WTC11 (cell line): ENCODE measurements around the gene GP9. TPM values are rescaled to one million over a fixed set of nuclear protein-coding genes. Genes with fewer than 3 reads are reported as not detected.

Experiments
- ATAC-seq: fragments of 200-7000 bp; cut with Tn5 transposase; 2 replicates; pipeline ENCODE4 v1.10.0; 2021; ENCODE audit warnings: mild to moderate bottlenecking, moderate library complexity
- CTCF ChIA-PET: fragments of 300-600 bp; sonication (Branson Sonifier 250); formaldehyde crosslinking; loops from one replicate; lab custom pipeline; 2021; ENCODE audit warnings: antibody characterized with exemption; lab: Charles Lee
- POLR2A ChIA-PET: fragments of 350-600 bp; sonication (Branson Sonifier 250); formaldehyde crosslinking; loops from one replicate; lab custom pipeline; 2021; ENCODE audit warnings: antibody characterized with exemption; lab: Charles Lee
- DNase-seq: peaks from one replicate; pipeline ENCODE4 v3.0.0; 2021; ENCODE audit warnings: low spot score
- H3K27ac Mint-ChIP-seq: 2 replicates; pipeline ENCODE4 v1.8.0; 2021; ENCODE audit warnings: mixed read lengths
- H3K27me3 Mint-ChIP-seq: 2 replicates; pipeline ENCODE4 v1.8.0; 2021; ENCODE audit warnings: low read depth, mild to moderate bottlenecking, moderate library complexity, mixed read lengths
- H3K36me3 Mint-ChIP-seq: 2 replicates; pipeline ENCODE4 v1.8.0; 2021; ENCODE audit warnings: mixed read lengths
- H3K4me1 Mint-ChIP-seq: 2 replicates; pipeline ENCODE4 v1.8.0; 2022; ENCODE audit warnings: mixed read lengths
- H3K4me3 Mint-ChIP-seq: 2 replicates; pipeline ENCODE4 v1.8.0; 2021; ENCODE audit warnings: mild to moderate bottlenecking, moderate library complexity, mixed read lengths
- H3K9me3 Mint-ChIP-seq: 2 replicates; pipeline ENCODE4 v1.8.0; 2021; ENCODE audit warnings: mixed read lengths
- ATF3 ChIP-seq: sonication (generic); formaldehyde crosslinking; conservative IDR thresholded peaks from 2 replicates; pipeline ENCODE4 v1.8.1; 2022; ENCODE audit warnings: mild to moderate bottlenecking, missing genetic modification reagents
- ATF6 ChIP-seq: sonication (generic); formaldehyde crosslinking; IDR thresholded peaks from 2 replicates; pipeline ENCODE4 v1.8.1; 2023; ENCODE audit warnings: mild to moderate bottlenecking, missing genetic modification reagents
- CREM ChIP-seq: sonication (generic); formaldehyde crosslinking; IDR thresholded peaks from 2 replicates; pipeline ENCODE4 v1.8.1; 2022; ENCODE audit warnings: mild to moderate bottlenecking, missing genetic modification reagents, moderate library complexity
- ESRRA ChIP-seq: sonication (generic); formaldehyde crosslinking; IDR thresholded peaks from 2 replicates; pipeline ENCODE4 v1.8.1; 2022; ENCODE audit warnings: mild to moderate bottlenecking, missing genetic modification reagents, borderline replicate concordance
- IRF1 ChIP-seq: sonication (generic); formaldehyde crosslinking; IDR thresholded peaks from 2 replicates; pipeline ENCODE4 v1.8.0; 2023; ENCODE audit warnings: missing genetic modification reagents
- JAZF1 ChIP-seq: fragments of 250-450 bp; sonication (Bioruptor Pico); IDR thresholded peaks from 2 replicates; pipeline ENCODE4 v1.9.0; 2021; ENCODE audit warnings: moderate library complexity, mild to moderate bottlenecking, inconsistent platforms
- KAT7 ChIP-seq: sonication (generic); formaldehyde crosslinking; IDR thresholded peaks from 2 replicates; pipeline ENCODE4 v1.8.1; 2023; ENCODE audit warnings: missing genetic modification reagents, mild to moderate bottlenecking, borderline replicate concordance
- MAX ChIP-seq: sonication (generic); formaldehyde crosslinking; IDR thresholded peaks from 2 replicates; pipeline ENCODE4 v1.8.0; 2022; ENCODE audit warnings: mild to moderate bottlenecking, missing genetic modification reagents
- MYBL2 ChIP-seq: sonication (generic); formaldehyde crosslinking; IDR thresholded peaks from 2 replicates; pipeline ENCODE4 v1.8.1; 2023; ENCODE audit warnings: mild to moderate bottlenecking, moderate library complexity, missing genetic modification reagents
- NR2C2 ChIP-seq: sonication (generic); formaldehyde crosslinking; IDR thresholded peaks from 2 replicates; pipeline ENCODE4 v1.8.0; 2022; ENCODE audit warnings: mild to moderate bottlenecking, missing genetic modification reagents
- NR3C1 ChIP-seq: sonication (generic); formaldehyde crosslinking; conservative IDR thresholded peaks from 2 replicates; pipeline ENCODE4 v1.8.1; 2023; ENCODE audit warnings: low read depth, mild to moderate bottlenecking, missing genetic modification reagents
- PRRX2 ChIP-seq: fragments of 250-450 bp; sonication (Bioruptor Pico); IDR thresholded peaks from 2 replicates; pipeline ENCODE4 v1.8.0; 2021; ENCODE audit warnings: mild to moderate bottlenecking
- TEAD1 ChIP-seq: sonication (generic); formaldehyde crosslinking; IDR thresholded peaks from 2 replicates; pipeline ENCODE4 v1.8.0; 2022; ENCODE audit warnings: mild to moderate bottlenecking, missing genetic modification reagents
- TP53 ChIP-seq: sonication (generic); formaldehyde crosslinking; IDR thresholded peaks from 2 replicates; pipeline ENCODE4 v1.8.1; 2023; ENCODE audit warnings: mild to moderate bottlenecking, missing genetic modification reagents
- USF1 ChIP-seq: sonication (generic); formaldehyde crosslinking; IDR thresholded peaks from 2 replicates; pipeline ENCODE4 v1.8.0; 2022; ENCODE audit warnings: mild to moderate bottlenecking, missing genetic modification reagents
- ZBTB21 ChIP-seq: sonication (generic); formaldehyde crosslinking; IDR thresholded peaks from 2 replicates; pipeline ENCODE4 v1.8.1; 2023; ENCODE audit warnings: mild to moderate bottlenecking, missing genetic modification reagents, borderline replicate concordance
- ZNF532 ChIP-seq: fragments of 250-450 bp; sonication (Bioruptor Pico); IDR thresholded peaks from 2 replicates; pipeline ENCODE4 v1.9.0; 2021; ENCODE audit warnings: mild to moderate bottlenecking, borderline replicate concordance
- ZNF671 ChIP-seq: fragments of 250-450 bp; sonication (Bioruptor Pico); IDR thresholded peaks from 2 replicates; pipeline ENCODE4 v1.8.0; 2021; ENCODE audit warnings: mild to moderate bottlenecking
- ZSCAN18 ChIP-seq: fragments of 250-450 bp; sonication (Bioruptor Pico); IDR thresholded peaks from 2 replicates; pipeline ENCODE4 v2.1.2; 2022; ENCODE audit warnings: mild to moderate bottlenecking, moderate library complexity
- total RNA-seq: library from RNA; stranded (reverse); gene quantifications from 3 replicates; pipeline ENCODE4 v1.2.3, GENCODE V29; 2021

GP9 gene
- total RNA-seq, 1 experiment from 2014 or later: not detected

- Mint-ChIP-seq H3K4me3 (no peak overlapping the region), H3K9me3 (no peaks in the 10 kb centered on the region), H3K27me3 (peaks cover 8% of the 10 kb centered on the region), H3K36me3 (no peaks in the 10 kb centered on the region), H3K27ac (no peak overlapping the region), H3K4me1 (no peaks in the 10 kb centered on the region)
- ChIA-PET CTCF (interaction anchor here (0.7 to 2.4 kb wide), 5 partner anchors 16 to 115 kb away, joined by 4 to 12 read pairs (median 6); no protein-coding TSS in a partner anchor), POLR2A (interaction anchor here (0.6 kb wide), 1 partner anchor 311 kb away, joined by 4 read pairs; no protein-coding TSS in a partner anchor)
- DNase-seq: no peak
- no peak for TF ChIP-seq MYBL2 (CRISPR knock-in tag)
- TF ChIP-seq TEAD1: no peak
- no peak for TF ChIP-seq JAZF1 (CRISPR knock-in tag)
- TF ChIP-seq NR2C2 (CRISPR knock-in tag): no peak
- no peak for TF ChIP-seq ATF3 (CRISPR knock-in tag)
- no peak for TF ChIP-seq MAX (CRISPR knock-in tag)
- TF ChIP-seq ESRRA: no peak
- no peak for TF ChIP-seq TP53 (CRISPR knock-in tag)
- no peak for TF ChIP-seq ZBTB21 (CRISPR knock-in tag)
- TF ChIP-seq ZSCAN18 (CRISPR knock-in tag): no peak
- no peak for TF ChIP-seq PRRX2 (CRISPR knock-in tag)
- TF ChIP-seq IRF1 (CRISPR knock-in tag): no peak
- no peak for TF ChIP-seq NR3C1
- no peak for TF ChIP-seq USF1 (CRISPR knock-in tag)
- no peak for TF ChIP-seq KAT7 (CRISPR knock-in tag)
- TF ChIP-seq ZNF532: no peak
- TF ChIP-seq ATF6 (CRISPR knock-in tag): no peak
- TF ChIP-seq CREM (CRISPR knock-in tag): no peak
- TF ChIP-seq ZNF671 (CRISPR knock-in tag): no peak
- ATAC-seq: no peak
These were observed 24.7 kb downstream of the GP9 start for GRCh38 chr3:129085165-129085715.
